Activated T-cell treated with anti-CD3 and anti-CD28 coated beads, Interleukin-2, amount 50 U/mL, for 24 hours (primary cell): Measurements from ENCODE around the gene MYL3.

Source experiments
- DNase-seq: peaks from one replicate; pipeline ENCODE4 v3.0.0-alpha.2; 2020
- H3K27ac Mint-ChIP-seq: 2 replicates; pipeline ENCODE4 v1.8.0; 2020; ENCODE audit warnings: mild to moderate bottlenecking, mixed read lengths
- H3K27me3 Mint-ChIP-seq: 2 replicates; pipeline ENCODE4 v1.8.0; 2020; ENCODE audit warnings: mixed read lengths
- H3K36me3 Mint-ChIP-seq: 2 replicates; pipeline ENCODE4 v1.8.0; 2020; ENCODE audit warnings: low read depth, mixed read lengths
- H3K4me1 Mint-ChIP-seq: 2 replicates; pipeline ENCODE4 v1.8.0; 2020; ENCODE audit warnings: low read depth, mixed read lengths
- H3K4me3 Mint-ChIP-seq: 2 replicates; pipeline ENCODE4 v1.8.0; 2020; ENCODE audit warnings: mild to moderate bottlenecking, moderate library complexity, mixed read lengths
- H3K9me3 Mint-ChIP-seq: 2 replicates; pipeline ENCODE4 v1.8.0; 2020; ENCODE audit warnings: mixed read lengths

MYL3 gene

DNA sequence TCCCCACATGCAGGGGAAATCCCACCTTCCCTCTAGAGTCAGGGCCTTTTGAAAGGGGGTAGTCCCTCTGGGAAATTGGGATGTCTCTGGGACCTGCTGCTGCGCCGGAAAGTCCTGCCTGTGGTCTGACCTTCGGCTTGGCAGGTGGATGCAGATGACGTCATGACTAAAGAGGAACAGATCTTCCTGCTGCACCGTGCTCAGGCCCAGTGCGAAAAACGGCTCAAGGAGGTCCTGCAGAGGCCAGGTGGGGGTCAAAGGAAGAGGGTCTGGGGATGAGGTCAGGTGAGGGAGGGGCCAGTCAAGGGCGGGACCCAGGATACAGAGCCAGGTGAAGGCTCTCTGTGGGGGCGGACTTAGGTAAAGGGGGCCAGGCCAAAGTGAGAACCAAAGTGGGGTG, 30.5 kb upstream of the MYL3 start:
- H3K4me1 Mint-ChIP-seq: peaks cover 13% of the 10 kb centered on the region

DNA sequence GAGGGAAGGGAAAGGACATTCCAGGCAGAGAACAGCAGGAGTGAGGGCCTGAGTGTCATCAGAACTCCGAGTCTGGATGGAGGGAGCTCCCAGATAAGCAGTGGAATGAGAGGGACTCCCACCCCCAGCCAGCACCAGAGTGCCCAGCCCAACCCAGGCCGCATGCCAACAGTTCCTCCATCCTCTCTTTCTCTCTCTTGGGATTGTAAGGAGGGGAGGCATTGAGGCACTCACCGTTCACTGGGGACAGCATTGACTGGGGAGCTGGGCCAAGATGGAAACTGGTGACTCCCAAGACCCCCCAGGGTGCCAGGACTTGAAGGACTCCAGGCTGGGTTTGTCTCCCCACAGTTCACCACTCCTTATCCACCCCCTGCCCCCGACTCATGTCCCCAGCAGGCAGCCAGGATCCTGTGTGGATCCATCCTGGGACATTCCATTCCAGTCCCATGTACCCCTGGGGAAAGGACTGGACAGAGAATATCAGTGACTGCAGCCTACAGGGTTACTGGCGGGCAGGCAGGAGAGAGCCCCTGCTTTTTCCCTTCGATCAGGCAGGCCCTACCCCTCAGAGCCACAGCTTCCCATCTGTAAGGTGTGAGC, 30.0 kb upstream of the MYL3 start:
- H3K9me3 Mint-ChIP-seq: no peaks in the 10 kb centered on the region
- no peak overlapping the region for H3K27ac Mint-ChIP-seq
- no peaks in the 10 kb centered on the region for H3K36me3 Mint-ChIP-seq
- H3K4me1 Mint-ChIP-seq: peaks cover 13% of the 10 kb centered on the region
- H3K4me3 Mint-ChIP-seq: no peak overlapping the region
- no peak for DNase-seq
- H3K27me3 Mint-ChIP-seq: peaks cover 54% of the 10 kb centered on the region

More for the DNA sequence above, 30.5 kb upstream of the MYL3 start:
- no peak overlapping the region for H3K27ac Mint-ChIP-seq
- no peak overlapping the region for H3K4me3 Mint-ChIP-seq
- no peaks in the 10 kb centered on the region for H3K36me3 Mint-ChIP-seq
- H3K27me3 Mint-ChIP-seq: peaks cover 57% of the 10 kb centered on the region
- DNase-seq: no peak
- H3K9me3 Mint-ChIP-seq: no peaks in the 10 kb centered on the region

DNA sequence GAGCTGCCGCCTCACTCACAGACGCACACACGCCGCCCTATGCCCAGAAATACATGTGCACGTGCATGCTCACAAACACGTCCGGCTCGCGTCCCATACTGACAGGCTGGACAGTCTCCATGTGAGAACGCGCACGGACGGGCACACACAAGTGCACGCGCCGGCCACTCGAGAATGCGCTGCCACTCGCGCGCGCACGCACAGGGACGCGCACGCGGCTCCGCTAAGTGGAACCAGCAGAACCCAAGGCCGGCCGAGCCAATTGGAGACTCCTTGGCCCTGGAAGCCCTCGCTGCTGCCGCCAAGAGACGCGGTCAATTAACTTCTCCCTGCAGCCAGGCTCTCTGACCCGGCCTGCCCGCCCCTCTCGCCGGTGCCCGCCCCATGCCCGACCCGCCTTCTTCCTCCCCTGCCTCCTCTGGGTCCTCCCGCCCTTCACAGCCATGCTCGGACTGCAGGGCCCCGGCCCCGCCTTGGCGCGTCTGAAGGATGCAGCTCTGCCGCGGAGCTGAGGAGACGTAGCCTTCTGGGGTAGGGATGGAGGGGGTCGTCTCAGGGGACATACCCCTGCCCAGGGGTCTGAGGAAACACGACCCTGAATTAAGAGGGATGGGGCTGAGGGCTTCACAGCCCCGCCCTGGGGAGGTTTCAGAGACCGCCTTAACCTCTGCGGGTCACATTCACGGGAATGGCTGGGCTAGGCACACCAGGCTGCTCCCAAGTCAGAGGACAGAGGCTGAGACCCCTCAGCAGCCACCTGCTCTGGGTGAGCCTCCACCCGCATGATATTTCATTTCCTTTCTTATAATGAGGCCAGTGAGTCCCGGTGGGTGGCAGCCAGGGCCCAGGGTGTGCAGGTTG, 29.3 kb upstream of the MYL3 start:
- H3K27ac Mint-ChIP-seq: no peak overlapping the region
- peak overlapping the region; percentile 57 for H3K4me3 Mint-ChIP-seq
- peaks cover 48% of the 10 kb centered on the region for H3K27me3 Mint-ChIP-seq
- no peaks in the 10 kb centered on the region for H3K9me3 Mint-ChIP-seq
- DNase-seq: no peak
- H3K36me3 Mint-ChIP-seq: no peaks in the 10 kb centered on the region
- H3K4me1 Mint-ChIP-seq: peaks cover 9% of the 10 kb centered on the region

DNA sequence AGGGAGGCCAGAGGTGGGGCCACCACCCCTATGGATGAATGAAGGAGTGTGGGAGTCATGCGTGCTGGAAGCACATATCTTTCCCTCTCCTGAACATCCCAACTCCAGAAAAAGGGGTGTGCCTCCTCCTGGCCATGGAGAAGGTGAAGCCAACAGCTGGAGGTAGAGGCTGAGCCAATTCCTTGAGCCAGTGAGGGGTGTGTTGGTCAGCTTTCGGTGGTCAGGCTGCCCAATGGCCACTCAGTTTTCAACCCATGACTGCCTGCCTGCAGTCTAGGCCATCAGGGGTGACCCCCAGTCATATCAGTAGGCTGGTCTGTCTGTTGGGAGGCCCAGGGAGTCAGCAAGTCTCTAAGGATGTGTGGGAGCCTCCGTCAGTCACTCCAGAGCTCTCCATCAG, 27.9 kb upstream of the MYL3 start:
- H3K4me1 Mint-ChIP-seq: peaks cover 9% of the 10 kb centered on the region
- DNase-seq: no peak
- no peak overlapping the region for H3K4me3 Mint-ChIP-seq
- peaks cover 51% of the 10 kb centered on the region for H3K27me3 Mint-ChIP-seq
- H3K9me3 Mint-ChIP-seq: no peaks in the 10 kb centered on the region
- no peak overlapping the region for H3K27ac Mint-ChIP-seq
- no peaks in the 10 kb centered on the region for H3K36me3 Mint-ChIP-seq

DNA sequence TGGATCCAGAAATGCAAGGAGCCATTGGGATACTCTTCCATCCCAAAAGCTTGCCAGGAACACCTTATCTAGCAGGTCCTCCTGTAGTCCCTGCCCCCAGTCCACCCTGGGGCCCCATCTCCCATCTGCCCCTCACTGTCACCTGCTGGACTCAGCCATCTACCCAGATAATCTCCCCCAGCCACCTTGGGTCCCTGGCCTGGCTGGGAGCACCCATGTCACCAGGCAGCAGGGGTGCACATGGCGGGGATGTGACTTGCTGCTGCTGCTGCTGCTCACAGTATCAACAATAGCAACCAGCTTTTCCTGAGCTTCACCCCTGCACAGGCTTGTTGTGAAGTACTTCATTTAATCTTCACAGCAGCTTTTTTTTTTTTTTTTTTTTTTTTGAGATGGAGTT, 26.9 kb upstream of the MYL3 start:
- peaks cover 53% of the 10 kb centered on the region for H3K27me3 Mint-ChIP-seq
- H3K36me3 Mint-ChIP-seq: no peaks in the 10 kb centered on the region
- H3K27ac Mint-ChIP-seq: no peak overlapping the region
- peaks cover 9% of the 10 kb centered on the region for H3K4me1 Mint-ChIP-seq
- no peak overlapping the region for H3K4me3 Mint-ChIP-seq
- H3K9me3 Mint-ChIP-seq: no peaks in the 10 kb centered on the region
- DNase-seq: no peak

DNA sequence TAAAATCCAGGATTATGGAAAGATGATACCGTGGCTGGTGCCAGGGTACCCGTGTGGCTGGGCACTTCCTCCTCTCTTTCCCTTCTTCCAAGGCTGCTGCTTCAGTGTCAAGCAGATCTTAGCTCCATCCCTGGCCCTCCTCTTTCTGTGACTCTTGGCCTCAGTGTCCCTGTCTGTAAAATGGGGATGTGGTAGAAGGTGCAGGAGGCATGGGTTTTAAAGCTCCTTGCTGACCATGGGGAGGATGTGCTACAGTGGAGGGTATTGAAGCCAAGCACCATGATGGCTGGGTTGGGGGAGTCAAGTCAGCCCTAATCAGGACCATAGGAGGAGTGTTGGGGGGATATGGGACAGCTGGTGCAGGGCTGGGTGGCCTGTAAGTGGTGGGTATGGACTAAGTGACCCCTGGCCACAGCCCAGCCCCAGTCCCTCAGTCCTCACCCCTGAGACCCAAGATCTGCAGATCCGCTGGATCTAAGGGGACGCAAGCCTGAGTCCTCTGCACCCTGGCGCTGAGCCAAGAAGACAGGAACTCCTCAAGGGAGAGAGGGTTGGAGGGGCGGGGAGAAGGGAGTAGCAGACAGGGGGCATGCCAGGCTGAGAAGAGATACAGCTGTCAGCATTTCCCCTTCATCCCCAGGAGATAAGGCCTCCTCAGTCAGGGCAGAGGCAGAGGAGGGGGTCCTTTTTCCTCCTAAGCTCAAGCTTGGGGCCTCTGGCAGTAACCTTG, 26.3 kb upstream of the MYL3 start:
- no peak for DNase-seq
- no peaks in the 10 kb centered on the region for H3K36me3 Mint-ChIP-seq
- H3K4me3 Mint-ChIP-seq: no peak overlapping the region
- H3K4me1 Mint-ChIP-seq: peaks cover 9% of the 10 kb centered on the region
- H3K9me3 Mint-ChIP-seq: no peaks in the 10 kb centered on the region
- H3K27me3 Mint-ChIP-seq: peaks cover 56% of the 10 kb centered on the region
- no peak overlapping the region for H3K27ac Mint-ChIP-seq

DNA sequence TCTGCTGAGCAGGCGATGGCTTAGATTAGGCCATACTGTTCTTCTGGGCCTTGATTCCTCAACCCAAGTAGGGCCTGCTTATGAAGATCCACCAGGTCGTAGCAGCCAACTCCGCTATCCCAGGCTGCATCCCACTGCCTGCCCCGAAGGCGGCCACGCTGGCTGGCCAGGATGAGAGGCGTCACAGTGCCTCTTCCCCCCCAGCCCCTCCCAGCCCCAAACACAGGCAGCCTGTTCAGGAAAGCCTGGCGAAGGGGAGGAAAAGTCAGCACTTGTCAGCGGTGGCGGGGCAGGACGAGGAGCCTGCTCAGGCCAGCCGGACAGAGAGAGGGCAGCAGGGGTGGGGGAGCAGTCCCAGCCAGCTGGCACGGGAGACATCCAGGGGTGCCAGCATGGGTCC, 25.5 kb upstream of the MYL3 start:
- Mint-ChIP-seq H3K4me3 (no peak overlapping the region), H3K9me3 (no peaks in the 10 kb centered on the region), H3K36me3 (no peaks in the 10 kb centered on the region), H3K27me3 (peaks cover 57% of the 10 kb centered on the region), H3K27ac (no peak overlapping the region), H3K4me1 (peaks cover 9% of the 10 kb centered on the region)
- DNase-seq: no peak

DNA sequence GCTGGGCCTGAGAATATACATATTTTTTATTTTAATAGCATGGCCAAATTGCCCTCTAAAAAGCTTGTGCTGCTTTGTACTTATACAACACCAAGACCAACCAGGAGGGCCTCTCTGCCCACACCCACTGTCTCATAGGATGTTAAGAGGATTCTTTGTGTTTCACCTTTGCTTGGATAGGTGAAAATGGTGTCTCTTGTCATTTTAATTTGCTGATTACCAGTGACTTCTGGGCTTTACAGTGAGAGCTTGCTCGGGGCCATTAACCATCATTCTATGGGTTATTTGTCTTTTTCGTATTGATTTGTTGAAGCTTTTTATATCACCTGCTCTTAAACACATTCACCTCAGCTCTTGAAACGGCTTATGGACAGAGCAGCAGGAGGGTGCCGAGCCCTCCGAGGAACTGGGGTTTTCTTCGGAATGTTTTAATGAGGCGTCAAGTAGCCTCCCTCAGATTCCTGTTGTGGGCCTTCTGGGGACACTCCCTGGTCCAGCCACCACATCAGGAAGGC, 24.8 kb upstream of the MYL3 start:
- Mint-ChIP-seq H3K4me1 (peaks cover 9% of the 10 kb centered on the region), H3K36me3 (no peaks in the 10 kb centered on the region), H3K9me3 (no peaks in the 10 kb centered on the region), H3K4me3 (no peak overlapping the region), H3K27me3 (peaks cover 53% of the 10 kb centered on the region), H3K27ac (no peak overlapping the region)
- no peak for DNase-seq

DNA sequence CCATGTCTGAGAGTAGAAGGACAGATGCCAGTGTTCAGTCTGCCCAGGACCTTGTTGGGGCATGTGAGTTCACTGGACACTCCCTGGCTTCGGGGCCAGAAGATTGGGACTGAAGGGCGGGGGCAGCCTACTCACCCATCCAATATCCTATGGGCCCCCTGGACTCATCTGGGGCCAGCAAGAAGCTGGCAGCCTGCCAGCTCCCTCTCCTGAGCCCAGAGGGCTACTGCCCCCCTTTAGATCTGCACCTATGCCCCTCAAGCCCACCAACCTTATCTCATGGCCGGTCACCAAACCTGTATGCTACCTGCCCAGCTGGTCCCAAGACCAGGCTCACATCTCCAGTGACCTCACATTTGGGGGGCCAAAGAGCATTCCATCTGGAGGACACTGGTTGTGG, 22.4 kb upstream of the MYL3 start:
- H3K27ac Mint-ChIP-seq: no peak overlapping the region
- no peaks in the 10 kb centered on the region for H3K36me3 Mint-ChIP-seq
- H3K4me3 Mint-ChIP-seq: no peak overlapping the region
- no peak for DNase-seq
- peaks cover 39% of the 10 kb centered on the region for H3K27me3 Mint-ChIP-seq
- H3K9me3 Mint-ChIP-seq: no peaks in the 10 kb centered on the region
- H3K4me1 Mint-ChIP-seq: no peaks in the 10 kb centered on the region

- Mint-ChIP-seq H3K4me3 (no peak overlapping the region), H3K9me3 (no peaks in the 10 kb centered on the region), H3K27me3 (peaks cover 45% of the 10 kb centered on the region), H3K36me3 (no peaks in the 10 kb centered on the region), H3K27ac (no peak overlapping the region), H3K4me1 (no peaks in the 10 kb centered on the region)
- DNase-seq: no peak
Measured at GRCh38 chr3:46884929-46885328, 21.7 kb upstream of the MYL3 start.

GRCh38 chr3:46884427-46884826, 21.2 kb upstream of the MYL3 start:
- Mint-ChIP-seq H3K4me1 (no peaks in the 10 kb centered on the region), H3K27ac (no peak overlapping the region), H3K36me3 (no peaks in the 10 kb centered on the region), H3K27me3 (peaks cover 50% of the 10 kb centered on the region), H3K9me3 (no peaks in the 10 kb centered on the region), H3K4me3 (no peak overlapping the region)
- DNase-seq: no peak

DNA sequence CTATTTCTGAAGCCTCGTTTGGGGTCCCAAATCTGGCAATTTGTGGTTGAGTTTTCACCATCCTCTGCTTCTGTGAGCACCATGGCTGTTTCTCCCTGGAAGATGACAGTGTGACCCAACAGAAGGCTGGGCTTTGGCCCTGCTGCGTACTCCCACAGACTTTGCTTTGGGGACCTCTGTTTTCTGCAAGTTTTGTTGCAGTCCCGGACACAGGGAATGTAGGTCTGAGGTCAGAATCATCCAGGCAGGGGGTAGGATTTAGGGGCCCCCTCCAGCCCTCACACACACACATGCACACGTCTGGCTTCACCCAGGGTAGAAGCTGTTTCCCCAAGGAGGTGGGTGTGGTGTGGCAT, 20.6 kb upstream of the MYL3 start:
- no peaks in the 10 kb centered on the region for H3K9me3 Mint-ChIP-seq
- peaks cover 55% of the 10 kb centered on the region for H3K27me3 Mint-ChIP-seq
- no peak for DNase-seq
- no peaks in the 10 kb centered on the region for H3K4me1 Mint-ChIP-seq
- H3K27ac Mint-ChIP-seq: no peak overlapping the region
- no peaks in the 10 kb centered on the region for H3K36me3 Mint-ChIP-seq
- peak overlapping the region; percentile 41 for H3K4me3 Mint-ChIP-seq

DNA sequence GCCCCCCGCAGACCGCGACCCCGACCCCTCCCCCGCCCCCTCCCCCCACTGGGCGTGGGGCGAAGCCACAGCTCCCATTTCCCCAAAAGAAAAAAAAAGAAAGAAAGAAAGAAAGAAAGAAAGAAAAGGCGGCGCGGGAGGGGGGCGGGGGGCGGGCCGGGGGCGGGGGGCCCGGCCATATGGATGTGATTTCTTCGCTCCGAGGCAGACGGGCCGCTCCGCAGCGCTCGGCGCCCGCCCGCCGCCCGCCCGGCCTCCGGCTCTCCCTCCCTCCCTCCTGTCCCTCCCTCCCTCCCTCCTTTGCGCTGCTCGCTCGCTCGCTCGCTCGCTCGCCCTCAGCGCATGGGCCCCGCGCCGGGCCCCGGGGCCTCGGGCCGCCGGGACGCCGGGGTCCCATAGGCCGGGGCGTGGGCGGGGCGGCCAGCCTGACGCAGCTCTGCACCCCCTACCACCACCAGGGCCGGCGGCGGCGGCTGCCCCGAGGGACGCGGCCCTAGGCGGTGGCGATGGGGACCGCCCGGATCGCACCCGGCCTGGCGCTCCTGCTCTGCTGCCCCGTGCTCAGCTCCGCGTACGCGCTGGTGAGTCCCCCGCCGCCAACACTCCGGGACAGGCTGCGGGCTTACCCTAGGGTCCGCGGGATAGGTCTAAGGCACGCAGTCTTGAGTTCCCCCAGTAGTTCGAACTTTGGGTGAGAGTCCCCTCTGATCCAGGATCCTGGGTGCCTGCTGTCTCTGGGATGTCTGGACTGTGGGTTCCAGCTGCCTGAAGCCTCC, 20.0 kb upstream of the MYL3 start:
- DNase-seq: peak; percentile 48
- no peak overlapping the region for H3K27ac Mint-ChIP-seq
- no peaks in the 10 kb centered on the region for H3K4me1 Mint-ChIP-seq
- peaks cover 54% of the 10 kb centered on the region for H3K27me3 Mint-ChIP-seq
- H3K36me3 Mint-ChIP-seq: no peaks in the 10 kb centered on the region
- no peaks in the 10 kb centered on the region for H3K9me3 Mint-ChIP-seq
- peak overlapping the region; percentile 67 for H3K4me3 Mint-ChIP-seq

- Mint-ChIP-seq H3K9me3 (no peaks in the 10 kb centered on the region), H3K27ac (no peak overlapping the region), H3K4me3 (peak overlapping the region; percentile 67), H3K36me3 (no peaks in the 10 kb centered on the region), H3K27me3 (peaks cover 53% of the 10 kb centered on the region), H3K4me1 (no peaks in the 10 kb centered on the region)
- DNase-seq: peak; percentile 44
Measured at GRCh38 chr3:46882377-46883053, 19.3 kb upstream of the MYL3 start.
